Measurements from ENCODE around the gene KDM1B. TPM values are rescaled to one million over a fixed set of nuclear protein-coding genes. Genes with fewer than 3 reads are reported as not detected.

The KDM1B gene
- total RNA-seq, 6 donors from 2014 or later, result 13.0 to 29.0 (median 22.0) TPM

- ATAC-seq (ENCODE audit: low FRiP score in 2 of 2) (no peak), DNase-seq (no peak)
- Histone ChIP-seq H3K27ac (no peak overlapping the region), H3K36me3 (peaks cover 9 to 66% (median 21%) of the 10 kb centered on the region in 4 donors), H3K4me3 (no peak overlapping the region), H3K27me3 (no peaks in the 10 kb centered on the region), H3K9me3 (no peaks in the 10 kb centered on the region), H3K4me1 (no peaks in the 10 kb centered on the region)
- 91 to 95% methylated on average over 1 of the region's 1 CpG for WGBS, 2 donors
- no peak for TF ChIP-seq EP300 (IDR thresholded peaks at IDR 0.05)
- TF ChIP-seq CTCF (IDR thresholded peaks at IDR 0.05), result no peak
- TF ChIP-seq POLR2AphosphoS5 (IDR thresholded peaks at IDR 0.05), result no peak
- TF ChIP-seq POLR2A (IDR thresholded peaks at IDR 0.05), result no peak
Observed at GRCh38 chr6:18245079-18245478, 89.9 kb downstream of the KDM1B start.

- H3K9me3 ChIP-seq, result no peaks in the 10 kb centered on the region
- TF ChIP-seq EP300 (IDR thresholded peaks at IDR 0.05) (no peak), POLR2AphosphoS5 (IDR thresholded peaks at IDR 0.05) (no peak), CTCF (IDR thresholded peaks at IDR 0.05) (no peak), POLR2A (IDR thresholded peaks at IDR 0.05) (no peak)
- H3K4me3 ChIP-seq, result no peak overlapping the region
- H3K27me3 ChIP-seq, result no peaks in the 10 kb centered on the region
- 86 to 88% methylated on average over 7 of the region's 7 CpGs for WGBS, 2 donors
- H3K27ac ChIP-seq, result no peak overlapping the region
- no peaks in the 10 kb centered on the region for H3K4me1 ChIP-seq
- DNase-seq (no peak), ATAC-seq (ENCODE audit: low FRiP score in 2 of 2) (no peak)
- peaks cover 9 to 72% (median 21%) of the 10 kb centered on the region in 4 donors for H3K36me3 ChIP-seq
Observed at GRCh38 chr6:18245642-18246041, 90.4 kb downstream of the KDM1B start.

- Histone ChIP-seq H3K27ac (no peak overlapping the region), H3K4me1 (no peaks in the 10 kb centered on the region), H3K36me3 (peaks cover 9 to 78% (median 21%) of the 10 kb centered on the region in 4 donors), H3K9me3 (no peaks in the 10 kb centered on the region), H3K27me3 (no peaks in the 10 kb centered on the region), H3K4me3 (no peak overlapping the region)
- ATAC-seq (ENCODE audit: low FRiP score in 2 of 2) (no peak), DNase-seq (no peak)
- TF ChIP-seq CTCF (IDR thresholded peaks at IDR 0.05), result no peak
Observed at GRCh38 chr6:18246205-18246604, 91.0 kb downstream of the KDM1B start.

GRCh38 chr6:18247002-18247401, 91.8 kb downstream of the KDM1B start:
- H3K27ac ChIP-seq, result no peak overlapping the region
- H3K4me1 ChIP-seq, result no peaks in the 10 kb centered on the region
- H3K27me3 ChIP-seq, result no peaks in the 10 kb centered on the region
- ATAC-seq (ENCODE audit: low FRiP score in 2 of 2), result no peak
- peaks cover 9 to 86% (median 21%) of the 10 kb centered on the region in 4 donors for H3K36me3 ChIP-seq
- no peaks in the 10 kb centered on the region for H3K9me3 ChIP-seq
- TF ChIP-seq CTCF (IDR thresholded peaks at IDR 0.05), result no peak
- TF ChIP-seq POLR2AphosphoS5 (IDR thresholded peaks at IDR 0.05), result no peak
- TF ChIP-seq POLR2A (IDR thresholded peaks at IDR 0.05), result no peak
- no peak for TF ChIP-seq EP300 (IDR thresholded peaks at IDR 0.05)
- no peak overlapping the region for H3K4me3 ChIP-seq
- no peak for DNase-seq

GRCh38 chr6:18248698-18249097, 93.5 kb downstream of the KDM1B start:
- no peak for TF ChIP-seq EP300 (IDR thresholded peaks at IDR 0.05)
- no peak for TF ChIP-seq POLR2A (IDR thresholded peaks at IDR 0.05)
- TF ChIP-seq POLR2AphosphoS5 (IDR thresholded peaks at IDR 0.05), result no peak
- TF ChIP-seq CTCF (IDR thresholded peaks at IDR 0.05), result no peak
- Histone ChIP-seq H3K9me3 (no peaks in the 10 kb centered on the region), H3K27ac (no peak overlapping the region), H3K36me3 (peaks cover 4 to 84% (median 15%) of the 10 kb centered on the region in 4 donors), H3K4me3 (no peak overlapping the region), H3K27me3 (no peaks in the 10 kb centered on the region), H3K4me1 (no peaks in the 10 kb centered on the region)
- ATAC-seq (ENCODE audit: low FRiP score in 2 of 2) (no peak), DNase-seq (no peak)
- WGBS, 2 donors, result 95 to 98% methylated on average over 2 of the region's 2 CpGs

Measured in upper lobe of left lung (tissue), 6 donors.